K562 (cell line): ENCODE data around the gene MBOAT1. TPM values are rescaled to one million over a fixed set of nuclear protein-coding genes. Genes with fewer than 3 reads are reported as not detected.

Experiments
- ATAC-seq: fragments of 200-7000 bp; cut with Tn5 transposase; 3 replicates; pipeline ENCODE4 v1.9.1; 2020; ENCODE audit warnings: moderate library complexity
- BruUV-seq: library from RNA; stranded (reverse); fragments of 400-500 nt; replicated peaks from 2 replicates; lab custom pipeline; 2021; lab: Mats Ljungman, UMichigan
- CTCF ChIA-PET: fragments of 300-600 bp; formaldehyde crosslinking; extraction: SDS; loops from one replicate; lab custom pipeline; 2021; ENCODE audit warnings: low intra/inter-chr PET ratio; lab: Yijun Ruan, JAX
- POLR2A ChIA-PET: fragments of 300-600, 350-650 bp; sonication (Branson Sonifier 250); formaldehyde crosslinking; extraction: SDS; loops from one replicate; lab custom pipeline; 2021; ENCODE audit warnings: antibody characterized with exemption, inconsistent platforms; lab: Yijun Ruan, JAX
- DNase-seq, 4 experiments: peaks; one replicate each; pipeline versions ENCODE4 v3.0.0 to v3.0.0-alpha.2; 2011 to 2018; ENCODE audit warnings: low spot score in 3 of 4, mixed read lengths in 3 of 4; ENCODE audit errors: extremely low read depth in 1 of 4
- FAIRE-seq: peaks from 2 replicates; lab custom pipeline; 2011; peaks lifted over from hg19 to GRCh38; lab: Jason Lieb, UNC
- H2AFZ ChIP-seq: 2 replicates; pipeline ENCODE4 v1.6.0; 2011; ENCODE audit warnings: low read depth, low read length, control low read depth, inconsistent platforms
- H3K27ac ChIP-seq: fragments of 200-600 bp; 3 replicates; pipeline ENCODE4 v1.8.0; 2011; ENCODE audit warnings: low read depth, mild to moderate bottlenecking, control low read depth, inconsistent platforms, low read length, moderate library complexity, mixed read lengths; ENCODE audit errors: extremely low read depth
- H3K27me3 ChIP-seq, 2 experiments: fragments of 300-600 bp in 1 of 2; 2 replicates in 1 of 2; 3 replicates in 1 of 2; pipeline versions ENCODE4 v1.6.0 to v1.8.0; 2011; ENCODE audit warnings: inconsistent platforms in 2 of 2, low read length in 2 of 2, mild to moderate bottlenecking in 1 of 2, mixed read lengths in 1 of 2, moderate library complexity in 1 of 2; ENCODE audit not compliant: control insufficient read depth in 2 of 2, insufficient read depth in 2 of 2
- H3K36me3 ChIP-seq: fragments of 300-600 bp; 3 replicates; pipeline ENCODE4 v1.8.0; 2011; ENCODE audit warnings: mild to moderate bottlenecking, low read length, inconsistent platforms; ENCODE audit not compliant: control insufficient read depth, insufficient read depth
- H3K4me1 ChIP-seq, 2 experiments: fragments of 200-600 bp in 1 of 2; replicated peaks in 1 of 2; 2 replicates in 1 of 2; 3 replicates in 1 of 2; pipeline versions ENCODE4 v1.5.1 to v1.8.0; 2011; ENCODE audit warnings: inconsistent platforms in 2 of 2, low read length in 2 of 2, mild to moderate bottlenecking in 1 of 2, mixed read lengths in 1 of 2, moderate library complexity in 1 of 2; ENCODE audit not compliant: control insufficient read depth in 2 of 2, insufficient read depth in 2 of 2
- H3K4me2 ChIP-seq: 2 replicates; pipeline ENCODE4 v1.6.1; 2011; ENCODE audit warnings: low read length, control low read depth, inconsistent platforms, mixed read lengths; ENCODE audit not compliant: insufficient read depth
- H3K4me3 ChIP-seq: fragments of 200-600 bp; sonication (generic), shearing (Covaris generic); 2 replicates; pipeline ENCODE4 v1.5.1; 2016; ENCODE audit warnings: control low read depth, inconsistent platforms
- H3K79me2 ChIP-seq: fragments of 200-600 bp; 3 replicates; pipeline ENCODE4 v1.8.0; 2011; ENCODE audit warnings: low read length, inconsistent platforms; ENCODE audit not compliant: control insufficient read depth, insufficient read depth
- H3K9ac ChIP-seq, 2 experiments: 2 replicates each; pipeline versions ENCODE4 v1.6.0 to v1.6.1; 2011; ENCODE audit warnings: low read depth in 2 of 2, low read length in 2 of 2, control low read depth in 1 of 2, inconsistent platforms in 1 of 2, mild to moderate bottlenecking in 1 of 2, mixed read lengths in 1 of 2; ENCODE audit not compliant: insufficient read depth in 1 of 2
- H3K9me1 ChIP-seq: one replicate; pipeline ENCODE4 v1.6.0; 2011; ENCODE audit warnings: inconsistent platforms, mild to moderate bottlenecking, low read length, moderate library complexity; ENCODE audit not compliant: control insufficient read depth, insufficient read depth
- H3K9me3 ChIP-seq: replicated peaks from 2 replicates; pipeline ENCODE4 v1.5.1; 2011; ENCODE audit warnings: low read depth, low read length, inconsistent platforms; ENCODE audit not compliant: control insufficient read depth, insufficient read depth
- H4K20me1 ChIP-seq: replicated peaks from 2 replicates; pipeline ENCODE4 v1.6.1; 2011; ENCODE audit warnings: low read length, inconsistent platforms, mixed read lengths; ENCODE audit not compliant: control insufficient read depth, insufficient read depth
- BCOR ChIP-seq: fragments of 450-650 bp; IDR thresholded peaks from 2 replicates; pipeline ENCODE4 v1.6.1; 2016
- EZH2 ChIP-seq: IDR thresholded peaks from 2 replicates; pipeline ENCODE4 v1.6.1; 2012; ENCODE audit warnings: low read depth, mild to moderate bottlenecking, inconsistent platforms, low read length, borderline replicate concordance
- MTF1 ChIP-seq: fragments of 250-450 bp; sonication (Bioruptor Pico); IDR thresholded peaks from 2 replicates; pipeline ENCODE4 v1.9.0; 2021; ENCODE audit warnings: moderate library complexity, mild to moderate bottlenecking, inconsistent platforms, borderline replicate concordance
- NFIC ChIP-seq: fragments of 450-650 bp; IDR thresholded peaks from 2 replicates; pipeline ENCODE4 v1.6.1; 2017; ENCODE audit warnings: mild to moderate bottlenecking, inconsistent platforms
- PKNOX1 ChIP-seq: fragments of 450-650 bp; IDR thresholded peaks from 2 replicates; pipeline ENCODE4 v1.6.1; 2016
- SIN3A ChIP-seq, 2 experiments: fragments of 150-350 bp in 1 of 2; IDR thresholded peaks; 2 replicates each; pipeline ENCODE4 v1.6.1; 2011 to 2016; ENCODE audit warnings: borderline replicate concordance in 2 of 2, low read depth in 2 of 2, low read length in 2 of 2, mild to moderate bottlenecking in 2 of 2, moderate library complexity in 2 of 2; ENCODE audit not compliant: control insufficient read depth in 1 of 2
- SMAD3 ChIP-seq: fragments of 450-650 bp; formaldehyde crosslinking; conservative IDR thresholded peaks from 2 replicates; pipeline ENCODE4 v1.4.0; 2020; ENCODE audit warnings: mild to moderate bottlenecking
- SMARCA4 ChIP-seq: fragments of 450-650 bp; IDR thresholded peaks from 2 replicates; pipeline ENCODE4 v1.6.1; 2016
- ZBTB2 ChIP-seq: fragments of 450-650 bp; IDR thresholded peaks from 2 replicates; pipeline ENCODE4 v1.6.1; 2016; ENCODE audit warnings: antibody characterized with exemption
- ZNF512 ChIP-seq: IDR thresholded peaks from 2 replicates; pipeline ENCODE4 v1.6.1; 2016; ENCODE audit warnings: missing genetic modification characterization, missing compliant biosample characterization
- WGBS: fragments of 100-300 bp; shearing (Covaris generic); methylation state at CpG from one replicate; pipeline ENCODE4 v1.1.6; 2016; ENCODE audit warnings: low coverage, mixed read lengths; ENCODE audit not compliant: insufficient coverage; ENCODE audit errors: missing lambda C conversion rate; 5-methylcytosine and 5-hydroxymethylcytosine counted together
- in situ Hi-C: fragments of 300-500 bp; cut with MboI; formaldehyde crosslinking; loops from 4 replicates; pipeline ENCODE4 v1.15.0; 2018; ENCODE audit warnings: inconsistent platforms, mixed read lengths
- intact Hi-C: fragments of 100-400 bp; cut with micrococcal nuclease; formaldehyde crosslinking; loops from 2 replicates; pipeline ENCODE4 v1.14.2; 2022
- polyA plus RNA-seq, 8 experiments: library from polyadenylated mRNA; depleted of rRNA in 4 of 8; stranded (reverse) in 5 of 8; unstranded in 3 of 8; fragments of >200 nt; fragmentation: Nextera tagmentation in 2 of 8; fragmentation: Illumina TruSeq in 1 of 8; extraction: Ambion mirVana in 2 of 8; extraction: Trizol in 1 of 8; gene quantifications; 2 replicates each; pipeline versions ENCODE4 v1.2.1 to v1.2.3, GENCODE V29; 2011 to 2014; ENCODE audit warnings: inconsistent platforms in 1 of 8, missing spikeins in 1 of 8
- total RNA-seq, 7 experiments: library from RNA; depleted of rRNA in 6 of 7; stranded (reverse); fragments of >200 nt in 6 of 7; fragmentation: Illumina TruSeq in 2 of 7; extraction: Trizol in 2 of 7; gene quantifications; 2 replicates each; pipeline versions ENCODE4 v1.2.1 to v1.2.3, GENCODE V29; 2011 to 2021; ENCODE audit warnings: low replicate concordance in 1 of 7

Gene MBOAT1
- total and polyA plus RNA-seq, 9 of the 15 experiments (the other 6 are each of a cell fraction or from before 2014, with no cell fraction given): 0.13 to 16.5 (median 10.3) TPM

- Histone ChIP-seq H3K79me2 (no peaks in the 10 kb centered on the region), H3K4me1 (no peaks in the 10 kb centered on the region), H3K9me1 (no peaks in the 10 kb centered on the region), H3K4me3 (no peak overlapping the region), H3K4me2 (no peak overlapping the region), H3K36me3 (no peaks in the 10 kb centered on the region), H2AFZ (no peak overlapping the region), H3K27ac (no peak overlapping the region), H3K27me3 (peaks cover 0 to 9% of the 10 kb centered on the region in 2 experiments; a peak in 2 of 5 replicates), H3K9ac (no peak overlapping the region), H4K20me1 (no peaks in the 10 kb centered on the region), H3K9me3 (no peaks in the 10 kb centered on the region)
- DNase-seq: peak in 1 of 4 experiments; percentile 34
- no TSS peak for BruUV-seq
- in situ Hi-C loops (no loop called here), intact Hi-C loops (no loop called here)
- peak; percentile 90 for TF ChIP-seq NFIC
- no peak for TF ChIP-seq EZH2
- 47% methylated on average over 6 of the region's 6 CpGs for WGBS
- no peak for FAIRE-seq
- ChIA-PET POLR2A (interaction anchor here (0.7 kb wide), 1 partner anchor 151 kb away, joined by 5 read pairs; no protein-coding TSS in a partner anchor), CTCF (no interaction called here)
- no peak for ATAC-seq
These were observed 40.0 kb upstream of the MBOAT1 start for GRCh38 chr6:20252311-20252710.

- FAIRE-seq (no peak), DNase-seq (no peak), ATAC-seq (no peak)
- Histone ChIP-seq H3K36me3 (no peaks in the 10 kb centered on the region), H3K4me2 (no peak overlapping the region), H4K20me1 (no peaks in the 10 kb centered on the region), H2AFZ (0 out of 2 replicates have a peak overlapping the region, but pooled peaks have one; percentile 20), H3K9ac (no peak overlapping the region), H3K9me1 (no peaks in the 10 kb centered on the region), H3K4me1 (no peaks in the 10 kb centered on the region), H3K27me3 (peaks cover 0 to 9% of the 10 kb centered on the region in 2 experiments; a peak in 2 of 5 replicates), H3K4me3 (no peak overlapping the region), H3K79me2 (no peaks in the 10 kb centered on the region), H3K27ac (no peak overlapping the region), H3K9me3 (no peaks in the 10 kb centered on the region)
- no peak for TF ChIP-seq MTF1
- peak; percentile 50; the same call in 1 of the 2 replicates for TF ChIP-seq PKNOX1
- no peak for TF ChIP-seq BCOR
- TF ChIP-seq SMAD3: no peak
- TF ChIP-seq ZNF512 (tag): no peak
- no peak for TF ChIP-seq ZBTB2
- no peak for TF ChIP-seq SMARCA4
- TF ChIP-seq SIN3A (IDR thresholded peaks at IDR 0.05; ENCODE audit: borderline replicate concordance in 2 of 2, control insufficient read depth in 1 of 2, low read depth in 2 of 2, low read length in 2 of 2): no peak
- in situ Hi-C loops (no loop called here), intact Hi-C loops (no loop called here)
- 27% methylated on average over 5 of the region's 5 CpGs for WGBS
- ChIA-PET POLR2A (interaction anchor here (1.0 kb wide), 1 partner anchor 44 kb away, joined by 3 read pairs; no protein-coding TSS in a partner anchor), CTCF (no interaction called here)
- no TSS peak for BruUV-seq
These were observed 39.3 kb upstream of the MBOAT1 start for GRCh38 chr6:20251525-20251924.
